Type B pancreatic cell (in vitro differentiated cells): Measurements from ENCODE around the gene NRSN2. TPM values are rescaled to one million over a fixed set of nuclear protein-coding genes. Genes with fewer than 3 reads are reported as not detected.

Source experiments
- DNase-seq: peaks from one replicate; pipeline ENCODE4 v3.0.0; 2021; ENCODE audit warnings: mixed read lengths; ENCODE audit not compliant: unreplicated experiment; ENCODE audit errors: extremely low spot score
- H3K27ac Mint-ChIP-seq: 2 replicates; pipeline ENCODE4 v1.8.0; 2021; ENCODE audit warnings: mild to moderate bottlenecking, mixed read lengths
- H3K27me3 Mint-ChIP-seq: 2 replicates; pipeline ENCODE4 v1.8.0; 2021; ENCODE audit warnings: mixed read lengths
- H3K36me3 Mint-ChIP-seq: 2 replicates; pipeline ENCODE4 v1.8.0; 2021; ENCODE audit warnings: mixed read lengths
- H3K4me1 Mint-ChIP-seq: one replicate; pipeline ENCODE4 v1.8.0; 2021; ENCODE audit warnings: mixed read lengths; ENCODE audit not compliant: unreplicated experiment
- H3K4me3 Mint-ChIP-seq: 2 replicates; pipeline ENCODE4 v1.8.0; 2021; ENCODE audit warnings: mild to moderate bottlenecking, mixed read lengths
- H3K9me3 Mint-ChIP-seq: 2 replicates; pipeline ENCODE4 v1.8.0; 2021; ENCODE audit warnings: mixed read lengths
- total RNA-seq: library from RNA; stranded (reverse); gene quantifications from 2 replicates; pipeline ENCODE4 v1.2.1, GENCODE V29; 2021; ENCODE audit warnings: low replicate concordance
- TF ChIP-seq, protein P1 (sequence below): fragments of 200-600 bp; sonication (generic); conservative IDR thresholded peaks from 2 replicates; pipeline ENCODE4 v1.5.0; 2021; ENCODE audit warnings: antibody characterized with exemption, mild to moderate bottlenecking

Gene NRSN2
- total RNA-seq, 1 donor from 2014 or later, result 43.0 TPM

DNA sequence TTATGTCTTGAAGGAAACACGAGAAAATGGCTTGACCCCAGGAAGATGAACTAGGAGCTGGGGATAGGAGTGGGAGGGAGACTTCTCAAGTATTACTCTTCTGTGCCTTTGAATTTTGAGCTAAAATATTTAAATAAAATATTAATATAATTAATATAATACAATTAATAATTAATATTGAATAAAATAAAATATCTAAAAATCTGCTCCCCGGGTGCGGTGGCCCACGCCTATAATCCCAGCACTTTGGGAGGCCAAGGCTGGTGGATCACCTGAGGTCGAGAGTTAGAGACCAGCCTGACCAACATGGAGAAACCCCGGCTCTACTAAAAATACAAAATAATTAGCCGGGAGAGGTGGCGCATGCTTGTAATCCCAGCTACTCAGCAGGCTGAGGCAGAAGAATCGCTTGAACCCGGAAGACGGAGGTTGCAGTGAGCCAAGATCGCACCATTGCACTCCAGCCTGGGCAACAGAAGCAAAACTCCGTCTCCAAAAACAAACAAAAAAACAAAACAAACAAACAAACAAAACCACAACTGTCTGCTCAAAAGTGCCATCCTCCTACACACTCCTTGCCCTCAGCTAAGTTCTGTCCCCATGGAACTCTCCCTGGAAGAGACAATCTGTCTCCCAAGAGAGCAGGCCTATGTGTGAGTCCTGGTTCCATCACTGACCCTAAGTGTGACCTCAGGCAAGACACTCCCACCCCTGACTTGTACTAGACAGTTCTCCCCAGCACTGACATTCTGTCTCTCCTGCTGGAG lies 20.0 kb downstream of the NRSN2 start:
- Mint-ChIP-seq H3K4me1 (peaks cover 31% of the 10 kb centered on the region), H3K27ac (peak overlapping the region; percentile 93), H3K36me3 (no peaks in the 10 kb centered on the region), H3K4me3 (peak overlapping the region; percentile 68), H3K9me3 (no peaks in the 10 kb centered on the region), H3K27me3 (no peaks in the 10 kb centered on the region)
- TF ChIP-seq, protein P1, sequence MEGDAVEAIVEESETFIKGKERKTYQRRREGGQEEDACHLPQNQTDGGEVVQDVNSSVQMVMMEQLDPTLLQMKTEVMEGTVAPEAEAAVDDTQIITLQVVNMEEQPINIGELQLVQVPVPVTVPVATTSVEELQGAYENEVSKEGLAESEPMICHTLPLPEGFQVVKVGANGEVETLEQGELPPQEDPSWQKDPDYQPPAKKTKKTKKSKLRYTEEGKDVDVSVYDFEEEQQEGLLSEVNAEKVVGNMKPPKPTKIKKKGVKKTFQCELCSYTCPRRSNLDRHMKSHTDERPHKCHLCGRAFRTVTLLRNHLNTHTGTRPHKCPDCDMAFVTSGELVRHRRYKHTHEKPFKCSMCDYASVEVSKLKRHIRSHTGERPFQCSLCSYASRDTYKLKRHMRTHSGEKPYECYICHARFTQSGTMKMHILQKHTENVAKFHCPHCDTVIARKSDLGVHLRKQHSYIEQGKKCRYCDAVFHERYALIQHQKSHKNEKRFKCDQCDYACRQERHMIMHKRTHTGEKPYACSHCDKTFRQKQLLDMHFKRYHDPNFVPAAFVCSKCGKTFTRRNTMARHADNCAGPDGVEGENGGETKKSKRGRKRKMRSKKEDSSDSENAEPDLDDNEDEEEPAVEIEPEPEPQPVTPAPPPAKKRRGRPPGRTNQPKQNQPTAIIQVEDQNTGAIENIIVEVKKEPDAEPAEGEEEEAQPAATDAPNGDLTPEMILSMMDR, result no peak
- DNase-seq, result no peak

DNA sequence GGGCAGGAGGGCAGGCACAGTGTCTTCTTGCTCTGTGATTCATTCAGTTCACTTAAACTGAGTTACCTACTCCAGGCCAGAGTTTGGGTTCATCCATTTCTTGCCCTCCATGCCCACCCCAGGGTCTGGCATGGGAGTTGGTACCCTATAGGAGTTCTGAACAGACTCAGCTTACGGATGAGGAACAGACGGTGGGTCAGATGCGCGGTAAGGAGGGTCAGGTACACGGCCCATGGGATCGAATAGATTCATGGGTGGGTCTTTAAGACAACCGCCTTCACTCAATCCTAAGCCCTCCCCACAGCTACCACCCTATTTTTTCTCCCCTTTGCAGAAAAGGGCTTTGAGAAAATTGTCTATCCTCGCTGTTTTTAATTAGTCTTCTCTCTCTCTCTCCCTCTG lies 20.6 kb downstream of the NRSN2 start:
- Mint-ChIP-seq H3K27ac (peak overlapping the region; percentile 81), H3K4me3 (peak overlapping the region; percentile 9), H3K27me3 (no peaks in the 10 kb centered on the region), H3K9me3 (no peaks in the 10 kb centered on the region), H3K36me3 (no peaks in the 10 kb centered on the region), H3K4me1 (peaks cover 31% of the 10 kb centered on the region)
- DNase-seq, result no peak
- TF ChIP-seq, protein P1, result no peak

DNA sequence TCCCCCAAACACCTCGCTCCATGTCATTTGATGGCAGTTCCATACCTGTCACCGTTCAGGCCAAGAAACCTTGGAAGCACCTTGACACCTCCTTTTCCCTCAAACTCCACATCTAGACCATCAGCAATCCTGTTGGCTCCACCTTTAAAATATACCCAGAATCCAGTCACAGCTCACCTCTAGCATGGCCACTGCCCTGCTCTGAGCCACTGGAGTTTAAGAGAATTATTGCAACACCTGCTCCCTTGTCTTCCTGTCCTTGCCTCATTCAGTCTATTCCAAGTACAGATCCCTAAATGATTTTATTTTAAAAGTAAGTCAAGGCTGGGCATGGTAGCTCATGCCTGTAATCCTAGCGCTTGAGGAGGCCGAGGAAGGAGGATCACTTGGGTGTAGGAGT lies 22.0 kb downstream of the NRSN2 start:
- Mint-ChIP-seq H3K4me3 (peak overlapping the region; percentile 53), H3K27me3 (no peaks in the 10 kb centered on the region), H3K4me1 (peaks cover 29% of the 10 kb centered on the region), H3K36me3 (no peaks in the 10 kb centered on the region), H3K27ac (peak overlapping the region; percentile 81), H3K9me3 (no peaks in the 10 kb centered on the region)
- TF ChIP-seq, protein P1, result no peak
- no peak for DNase-seq

GRCh38 chr20:370151-370600 lies 23.3 kb downstream of the NRSN2 start:
- TF ChIP-seq, protein P1, result no peak
- DNase-seq, result no peak
- Mint-ChIP-seq H3K9me3 (no peaks in the 10 kb centered on the region), H3K4me3 (peak overlapping the region; percentile 42), H3K27me3 (no peaks in the 10 kb centered on the region), H3K4me1 (peaks cover 24% of the 10 kb centered on the region), H3K27ac (peak overlapping the region; percentile 59), H3K36me3 (no peaks in the 10 kb centered on the region)

DNA sequence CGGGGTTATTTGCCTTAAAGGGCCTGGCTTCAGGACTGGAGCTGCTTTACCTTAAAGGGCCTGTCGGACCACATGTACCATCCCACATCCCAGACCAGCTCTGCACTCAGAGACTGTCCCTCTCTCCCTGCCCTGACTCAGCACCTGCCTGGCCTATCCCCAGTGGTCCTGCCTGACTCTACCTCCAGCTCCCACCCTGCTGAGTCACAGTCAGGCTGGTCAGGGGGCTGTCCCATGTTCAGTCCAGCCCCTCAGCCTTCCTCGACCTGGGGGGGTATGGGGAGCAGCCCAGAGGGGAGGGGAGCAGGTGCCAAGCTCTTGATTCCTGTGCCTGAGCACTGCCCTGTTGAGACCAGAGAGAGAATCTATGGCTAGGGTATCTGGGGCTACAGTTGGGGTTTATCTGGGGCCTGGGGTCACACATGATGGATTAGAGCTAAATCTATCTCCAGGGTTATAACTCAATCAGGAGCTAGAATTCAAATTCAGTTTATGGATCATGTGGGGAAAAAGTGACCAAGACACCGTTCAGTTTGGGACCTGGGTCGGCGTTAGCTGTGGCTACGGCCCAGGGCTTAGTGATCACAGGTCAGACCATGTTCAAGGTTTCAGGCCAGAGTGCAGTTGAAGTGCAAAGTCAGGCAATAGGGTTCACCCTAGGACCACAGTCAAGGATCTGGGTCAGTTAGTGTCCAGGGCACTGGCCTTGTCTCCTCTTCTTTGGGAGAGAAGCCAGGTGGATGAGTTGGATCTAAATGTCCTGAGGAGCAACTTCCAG lies 24.3 kb downstream of the NRSN2 start:
- Mint-ChIP-seq H3K36me3 (no peaks in the 10 kb centered on the region), H3K9me3 (no peaks in the 10 kb centered on the region), H3K27me3 (no peaks in the 10 kb centered on the region), H3K4me1 (peaks cover 20% of the 10 kb centered on the region), H3K4me3 (no peak overlapping the region), H3K27ac (peak overlapping the region; percentile 59)
- TF ChIP-seq, protein P1, result no peak
- no peak for DNase-seq
